ENCODE measurements around the gene ALKBH7.

The ALKBH7 gene

DNA sequence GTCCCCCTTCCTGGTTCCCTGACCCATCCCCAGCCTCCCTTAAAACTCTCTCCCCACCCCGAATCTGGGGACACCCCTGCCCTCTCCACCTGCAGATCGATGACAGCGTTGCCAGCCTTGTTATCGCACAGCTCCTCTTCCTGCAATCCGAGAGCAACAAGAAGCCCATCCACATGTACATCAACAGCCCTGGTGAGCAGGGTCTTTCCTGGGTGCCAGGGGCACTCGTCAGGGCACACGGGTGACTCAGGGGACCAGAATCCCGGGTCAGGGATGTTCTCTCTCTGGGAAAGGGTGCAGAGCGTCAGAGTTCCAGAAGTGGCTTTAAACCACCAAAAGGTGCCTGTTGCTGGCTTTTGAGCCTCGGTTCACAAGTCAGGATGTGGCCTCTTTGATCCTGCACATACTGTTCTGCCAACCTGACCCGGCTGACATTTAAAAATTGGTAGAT is 10.2 kb upstream of the ALKBH7 start:
- Histone ChIP-seq H3K9me3 (ENCODE audit: control insufficient read depth in 2 of 2, low read length in 2 of 2) (no peaks in the 10 kb centered on the region), H3K36me3 (ENCODE audit: control insufficient read depth in 2 of 2, insufficient read depth in 2 of 2, low read length in 2 of 2) (peaks cover 14 to 17% of the 10 kb centered on the region in 2 donors), H3K4me3 (ENCODE audit: low read length in 2 of 2) (peak overlapping the region; percentile 76), H3K4me1 (ENCODE audit: control insufficient read depth in 2 of 2, insufficient read depth in 2 of 2, low read length in 2 of 2) (peaks cover 7 to 9% of the 10 kb centered on the region in 2 donors), H3K27me3 (ENCODE audit: control insufficient read depth in 2 of 2, insufficient read depth in 2 of 2, low read length in 2 of 2) (no peaks in the 10 kb centered on the region), H3K9ac (ENCODE audit: low read depth in 1 of 2, low read length in 2 of 2) (peak overlapping the region; percentile 56 to 82), H3K27ac (ENCODE audit: low read depth in 2 of 2, low read length in 2 of 2) (peak overlapping the region in 1 of 2 donors; percentile 70)

GRCh38 chr19:6364353-6364752 is 8.2 kb upstream of the ALKBH7 start:
- peaks cover 18 to 25% of the 10 kb centered on the region in 2 donors for H3K36me3 ChIP-seq (ENCODE audit: control insufficient read depth in 2 of 2, insufficient read depth in 2 of 2, low read length in 2 of 2)

GRCh38 chr19:6373096-6373812 is 660 bp downstream of the ALKBH7 start:
- peak overlapping the region; percentile 100 for H3K27ac ChIP-seq (ENCODE audit: low read depth in 2 of 2, low read length in 2 of 2)
- peaks cover 11 to 12% of the 10 kb centered on the region in 2 donors for H3K36me3 ChIP-seq (ENCODE audit: control insufficient read depth in 2 of 2, insufficient read depth in 2 of 2, low read length in 2 of 2)
- peak overlapping the region; percentile 80 to 88 for H3K4me3 ChIP-seq (ENCODE audit: low read length in 2 of 2)
- peak overlapping the region; percentile 77 to 99 for H3K9ac ChIP-seq (ENCODE audit: low read depth in 1 of 2, low read length in 2 of 2)
- no peaks in the 10 kb centered on the region for H3K27me3 ChIP-seq (ENCODE audit: control insufficient read depth in 2 of 2, insufficient read depth in 2 of 2, low read length in 2 of 2)
- H3K9me3 ChIP-seq (ENCODE audit: control insufficient read depth in 2 of 2, low read length in 2 of 2), result no peaks in the 10 kb centered on the region
- peaks cover 4 to 13% of the 10 kb centered on the region in 2 donors for H3K4me1 ChIP-seq (ENCODE audit: control insufficient read depth in 2 of 2, insufficient read depth in 2 of 2, low read length in 2 of 2)

More at GRCh38 chr19:6364353-6364752, 8.2 kb upstream of the ALKBH7 start:
- Histone ChIP-seq H3K9me3 (ENCODE audit: control insufficient read depth in 2 of 2, low read length in 2 of 2) (no peaks in the 10 kb centered on the region), H3K9ac (ENCODE audit: low read depth in 1 of 2, low read length in 2 of 2) (no peak overlapping the region), H3K4me1 (ENCODE audit: control insufficient read depth in 2 of 2, insufficient read depth in 2 of 2, low read length in 2 of 2) (peaks cover 7 to 9% of the 10 kb centered on the region in 2 donors), H3K27ac (ENCODE audit: low read depth in 2 of 2, low read length in 2 of 2) (no peak overlapping the region), H3K4me3 (ENCODE audit: low read length in 2 of 2) (no peak overlapping the region), H3K27me3 (ENCODE audit: control insufficient read depth in 2 of 2, insufficient read depth in 2 of 2, low read length in 2 of 2) (no peaks in the 10 kb centered on the region)

- H3K4me1 ChIP-seq (ENCODE audit: control insufficient read depth in 2 of 2, insufficient read depth in 2 of 2, low read length in 2 of 2), result peaks cover 4 to 13% of the 10 kb centered on the region in 2 donors
- H3K27ac ChIP-seq (ENCODE audit: low read depth in 2 of 2, low read length in 2 of 2), result peak overlapping the region; percentile 65 to 100
- peaks cover 6 to 12% of the 10 kb centered on the region in 2 donors for H3K36me3 ChIP-seq (ENCODE audit: control insufficient read depth in 2 of 2, insufficient read depth in 2 of 2, low read length in 2 of 2)
- peak overlapping the region in 1 of 2 donors; percentile 51 for H3K9ac ChIP-seq (ENCODE audit: low read depth in 1 of 2, low read length in 2 of 2)
- no peaks in the 10 kb centered on the region for H3K27me3 ChIP-seq (ENCODE audit: control insufficient read depth in 2 of 2, insufficient read depth in 2 of 2, low read length in 2 of 2)
- H3K9me3 ChIP-seq (ENCODE audit: control insufficient read depth in 2 of 2, low read length in 2 of 2), result no peaks in the 10 kb centered on the region
- H3K4me3 ChIP-seq (ENCODE audit: low read length in 2 of 2), result peak overlapping the region; percentile 53 to 63
Observed at GRCh38 chr19:6373813-6374108, 1.2 kb downstream of the ALKBH7 start.

DNA sequence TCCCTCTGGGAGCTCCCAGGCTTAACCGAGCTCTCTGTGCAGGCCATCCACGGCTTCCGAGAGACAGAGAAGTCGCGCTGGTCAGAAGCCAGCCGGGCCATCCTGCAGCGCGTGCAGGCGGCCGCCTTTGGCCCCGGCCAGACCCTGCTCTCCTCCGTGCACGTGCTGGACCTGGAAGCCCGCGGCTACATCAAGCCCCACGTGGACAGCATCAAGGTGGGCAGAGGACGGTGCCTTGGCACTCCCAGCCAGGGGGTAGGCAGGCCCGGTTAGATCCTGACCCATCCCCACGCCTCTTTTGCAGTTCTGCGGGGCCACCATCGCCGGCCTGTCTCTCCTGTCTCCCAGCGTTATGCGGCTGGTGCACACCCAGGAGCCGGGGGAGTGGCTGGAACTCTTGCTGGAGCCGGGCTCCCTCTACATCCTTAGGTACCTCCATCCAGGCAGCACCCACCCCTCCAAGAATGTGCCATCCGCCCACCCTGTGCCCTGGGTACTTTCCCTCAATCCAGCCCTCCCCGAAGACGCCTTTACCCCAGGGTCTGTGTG is 1.6 kb downstream of the ALKBH7 start:
- peak overlapping the region; percentile 65 to 100 for H3K27ac ChIP-seq (ENCODE audit: low read depth in 2 of 2, low read length in 2 of 2)
- H3K4me3 ChIP-seq (ENCODE audit: low read length in 2 of 2), result peak overlapping the region in 1 of 2 donors; percentile 53

GRCh38 chr19:6374711-6375410 is 2.3 kb downstream of the ALKBH7 start:
- H3K27me3 ChIP-seq (ENCODE audit: control insufficient read depth in 2 of 2, insufficient read depth in 2 of 2, low read length in 2 of 2), result no peaks in the 10 kb centered on the region
- no peak overlapping the region for H3K4me3 ChIP-seq (ENCODE audit: low read length in 2 of 2)
- peaks cover 4 to 13% of the 10 kb centered on the region in 2 donors for H3K4me1 ChIP-seq (ENCODE audit: control insufficient read depth in 2 of 2, insufficient read depth in 2 of 2, low read length in 2 of 2)
- H3K9me3 ChIP-seq (ENCODE audit: control insufficient read depth in 2 of 2, low read length in 2 of 2), result no peaks in the 10 kb centered on the region
- H3K27ac ChIP-seq (ENCODE audit: low read depth in 2 of 2, low read length in 2 of 2), result no peak overlapping the region
- peaks cover 10 to 14% of the 10 kb centered on the region in 2 donors for H3K36me3 ChIP-seq (ENCODE audit: control insufficient read depth in 2 of 2, insufficient read depth in 2 of 2, low read length in 2 of 2)
- no peak overlapping the region for H3K9ac ChIP-seq (ENCODE audit: low read depth in 1 of 2, low read length in 2 of 2)

More for the DNA sequence above, 1.6 kb downstream of the ALKBH7 start:
- no peaks in the 10 kb centered on the region for H3K27me3 ChIP-seq (ENCODE audit: control insufficient read depth in 2 of 2, insufficient read depth in 2 of 2, low read length in 2 of 2)
- no peaks in the 10 kb centered on the region for H3K9me3 ChIP-seq (ENCODE audit: control insufficient read depth in 2 of 2, low read length in 2 of 2)
- peaks cover 6 to 12% of the 10 kb centered on the region in 2 donors for H3K36me3 ChIP-seq (ENCODE audit: control insufficient read depth in 2 of 2, insufficient read depth in 2 of 2, low read length in 2 of 2)
- no peak overlapping the region for H3K9ac ChIP-seq (ENCODE audit: low read depth in 1 of 2, low read length in 2 of 2)
- H3K4me1 ChIP-seq (ENCODE audit: control insufficient read depth in 2 of 2, insufficient read depth in 2 of 2, low read length in 2 of 2), result peaks cover 4 to 13% of the 10 kb centered on the region in 2 donors

DNA sequence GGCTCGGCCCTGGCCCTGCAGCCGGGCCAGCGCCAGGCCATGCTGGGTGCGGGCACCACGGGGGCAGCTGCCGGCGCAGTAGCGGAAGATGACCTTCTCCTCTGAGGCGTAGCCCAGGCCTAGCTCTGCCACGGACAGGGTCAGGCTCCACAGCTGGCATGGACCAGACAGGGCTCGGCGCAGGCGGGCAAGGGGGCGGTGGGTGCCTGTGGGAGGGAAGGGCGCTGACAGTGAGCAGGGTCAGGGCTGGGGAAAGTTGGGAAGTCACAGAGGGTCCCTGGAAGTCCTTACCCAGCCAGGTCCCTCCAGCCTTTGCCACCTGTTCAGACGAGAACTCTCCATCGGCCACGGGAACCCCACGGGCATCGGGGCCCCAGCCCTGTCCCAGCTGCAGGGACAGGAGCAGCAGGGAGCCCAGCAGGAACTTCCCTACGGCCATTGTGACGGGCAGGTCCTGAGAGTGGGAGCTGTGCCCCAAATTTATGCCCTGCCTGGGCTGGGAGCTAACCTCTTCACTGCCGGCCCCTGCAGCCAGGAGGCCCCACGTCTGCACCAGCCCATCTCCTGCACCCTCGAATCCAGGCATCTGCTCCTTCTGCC is 2.9 kb downstream of the ALKBH7 start, which contains the start of gene PSPN:
Gene PSPN, minus strand, starts transcription at position 523 of the 600 bp plus-strand sequence. Its CDS starts 84 bp downstream, at position 439.
- Histone ChIP-seq H3K27ac (ENCODE audit: low read depth in 2 of 2, low read length in 2 of 2) (no peak within 1 kb of the TSS), H3K9me3 (ENCODE audit: control insufficient read depth in 2 of 2, low read length in 2 of 2) (no peaks in the 10 kb centered on the region), H3K36me3 (ENCODE audit: control insufficient read depth in 2 of 2, insufficient read depth in 2 of 2, low read length in 2 of 2) (peaks cover 16 to 20% of the 10 kb centered on the region in 2 donors), H3K9ac (ENCODE audit: low read depth in 1 of 2, low read length in 2 of 2) (no peak within 1 kb of the TSS), H3K4me3 (ENCODE audit: low read length in 2 of 2) (no peak within 1 kb of the TSS), H3K27me3 (ENCODE audit: control insufficient read depth in 2 of 2, insufficient read depth in 2 of 2, low read length in 2 of 2) (no peaks in the 10 kb centered on the region), H3K4me1 (ENCODE audit: control insufficient read depth in 2 of 2, insufficient read depth in 2 of 2, low read length in 2 of 2) (peaks cover 4 to 13% of the 10 kb centered on the region in 2 donors)

DNA sequence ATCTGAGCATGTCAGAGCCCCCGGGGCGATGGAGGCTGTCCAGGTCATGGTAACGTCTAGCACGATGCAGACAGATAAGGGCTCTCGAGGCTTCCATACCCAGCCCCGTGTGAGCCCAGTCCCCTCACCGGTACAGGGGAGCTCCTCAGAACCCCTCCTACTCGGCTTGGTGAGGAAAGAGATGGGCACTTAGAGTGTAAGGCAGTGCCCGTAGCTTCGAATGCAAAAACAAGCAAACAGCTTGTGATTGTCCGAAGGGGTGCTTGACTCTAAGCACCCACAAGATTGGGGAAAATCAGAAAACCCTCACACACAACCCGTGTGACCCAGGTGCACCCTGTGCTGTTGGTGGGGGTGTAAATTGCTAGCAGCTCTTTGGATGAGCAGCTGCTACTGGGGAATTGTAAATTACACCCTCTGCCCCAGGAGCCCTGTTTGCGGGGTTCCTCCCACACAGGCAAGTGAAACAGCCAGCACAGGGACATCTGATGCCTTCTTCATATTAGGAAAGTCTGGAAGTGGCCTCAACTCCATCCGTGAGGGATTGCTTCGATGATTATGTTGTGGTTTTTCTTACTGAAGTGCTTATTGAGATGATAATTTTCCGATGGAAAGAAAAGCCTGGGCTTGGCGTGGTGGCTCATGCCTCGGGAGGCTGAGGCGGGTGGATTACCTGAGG is 4.1 kb downstream of the ALKBH7 start:
- no peaks in the 10 kb centered on the region for H3K9me3 ChIP-seq (ENCODE audit: control insufficient read depth in 2 of 2, low read length in 2 of 2)
- H3K9ac ChIP-seq (ENCODE audit: low read depth in 1 of 2, low read length in 2 of 2), result no peak overlapping the region
- H3K4me1 ChIP-seq (ENCODE audit: control insufficient read depth in 2 of 2, insufficient read depth in 2 of 2, low read length in 2 of 2), result peaks cover 4 to 13% of the 10 kb centered on the region in 2 donors
- H3K27me3 ChIP-seq (ENCODE audit: control insufficient read depth in 2 of 2, insufficient read depth in 2 of 2, low read length in 2 of 2), result no peaks in the 10 kb centered on the region
- no peak overlapping the region for H3K4me3 ChIP-seq (ENCODE audit: low read length in 2 of 2)
- H3K27ac ChIP-seq (ENCODE audit: low read depth in 2 of 2, low read length in 2 of 2), result no peak overlapping the region
- H3K36me3 ChIP-seq (ENCODE audit: control insufficient read depth in 2 of 2, insufficient read depth in 2 of 2, low read length in 2 of 2), result peaks cover 28 to 32% of the 10 kb centered on the region in 2 donors

- Histone ChIP-seq H3K4me3 (ENCODE audit: low read length in 2 of 2) (no peak overlapping the region), H3K36me3 (ENCODE audit: control insufficient read depth in 2 of 2, insufficient read depth in 2 of 2, low read length in 2 of 2) (peaks cover 37 to 38% of the 10 kb centered on the region in 2 donors), H3K9me3 (ENCODE audit: control insufficient read depth in 2 of 2, low read length in 2 of 2) (no peaks in the 10 kb centered on the region), H3K9ac (ENCODE audit: low read depth in 1 of 2, low read length in 2 of 2) (no peak overlapping the region), H3K4me1 (ENCODE audit: control insufficient read depth in 2 of 2, insufficient read depth in 2 of 2, low read length in 2 of 2) (peaks cover 4 to 6% of the 10 kb centered on the region in 2 donors), H3K27ac (ENCODE audit: low read depth in 2 of 2, low read length in 2 of 2) (no peak overlapping the region), H3K27me3 (ENCODE audit: control insufficient read depth in 2 of 2, insufficient read depth in 2 of 2, low read length in 2 of 2) (no peaks in the 10 kb centered on the region)
Observed at GRCh38 chr19:6378041-6378440, 5.4 kb downstream of the ALKBH7 start.

Data from mucosa of rectum (tissue), 2 donors.